Smooth muscle cell of the brain vasculature (primary cell): ENCODE results near the gene ZPLD1.

Source experiments
- DNase-seq: peaks from one replicate; pipeline ENCODE4 v3.0.0-alpha.2; 2012; ENCODE audit warnings: low read depth, low spot score

ZPLD1 gene

GRCh38 chr3:102466001-102466400, 31.2 kb downstream of the ZPLD1 start:
- no peak for DNase-seq

DNA sequence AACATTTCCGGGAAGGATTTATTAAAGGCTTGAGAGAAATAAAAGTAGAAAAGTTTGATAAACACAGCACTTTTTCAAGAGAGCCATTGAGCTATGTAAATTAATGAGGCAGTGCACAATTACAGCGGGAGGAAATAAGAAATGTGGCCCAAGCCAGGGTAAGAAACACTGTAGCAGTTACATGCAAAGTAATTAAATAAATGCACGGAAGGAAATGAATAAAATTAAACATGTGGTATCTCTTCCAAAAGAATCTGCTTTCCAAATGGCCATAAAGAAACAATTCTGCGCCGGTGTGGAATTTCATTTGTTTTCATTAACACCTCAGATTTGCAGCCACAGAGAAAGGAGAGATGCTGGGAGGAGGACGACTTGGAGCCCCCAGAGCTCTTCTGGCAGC, 35.3 kb downstream of the ZPLD1 start:
- no peak for DNase-seq

- no peak for DNase-seq
Observed at GRCh38 chr3:102471001-102471400, 36.2 kb downstream of the ZPLD1 start.

DNA sequence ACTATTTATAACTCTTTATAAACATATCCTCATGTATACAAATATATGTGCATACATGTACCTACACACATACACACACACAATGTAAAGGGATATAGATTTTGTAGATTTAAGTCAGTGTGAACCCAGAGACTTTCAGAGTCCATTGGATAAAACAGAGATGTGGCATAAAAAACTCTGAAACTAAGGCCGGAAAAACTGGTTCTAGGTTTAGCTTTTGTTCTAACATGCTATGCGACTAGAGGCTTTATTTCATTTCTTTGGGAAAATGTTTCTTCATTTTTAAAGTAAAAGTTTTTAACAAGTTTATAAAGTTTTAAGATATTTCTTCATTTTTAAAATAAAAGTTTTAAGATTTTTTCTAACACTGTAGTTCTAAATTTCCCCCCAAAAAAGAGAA, 36.7 kb downstream of the ZPLD1 start:
- DNase-seq: no peak

GRCh38 chr3:102473648-102474047, 38.8 kb downstream of the ZPLD1 start:
- DNase-seq: no peak

DNA sequence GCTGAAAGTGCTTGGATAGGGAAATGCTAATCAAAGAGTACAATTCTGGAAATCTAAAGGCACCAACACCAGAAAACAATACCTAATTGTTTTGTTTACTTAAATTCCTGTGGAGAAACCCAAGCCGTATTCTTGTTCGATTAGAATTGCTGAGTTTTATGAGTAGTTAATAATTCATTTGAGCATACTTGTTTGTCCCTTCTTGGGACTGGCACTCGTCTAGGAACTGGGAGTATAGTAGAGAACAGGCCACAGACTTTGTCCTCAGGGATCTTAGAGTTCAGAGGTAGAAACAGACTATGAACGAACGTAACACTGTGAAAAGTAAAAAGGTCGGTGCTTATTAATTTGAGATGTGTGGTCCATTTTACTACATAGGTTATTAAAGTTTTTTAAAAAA, 39.4 kb downstream of the ZPLD1 start:
- no peak for DNase-seq

GRCh38 chr3:102476198-102476597, 41.4 kb downstream of the ZPLD1 start:
- DNase-seq: no peak

- no peak for DNase-seq
Observed at GRCh38 chr3:102478160-102478559, 43.3 kb downstream of the ZPLD1 start.

- no peak for DNase-seq
Observed at GRCh38 chr3:102480139-102480538, 45.3 kb downstream of the ZPLD1 start.

DNA sequence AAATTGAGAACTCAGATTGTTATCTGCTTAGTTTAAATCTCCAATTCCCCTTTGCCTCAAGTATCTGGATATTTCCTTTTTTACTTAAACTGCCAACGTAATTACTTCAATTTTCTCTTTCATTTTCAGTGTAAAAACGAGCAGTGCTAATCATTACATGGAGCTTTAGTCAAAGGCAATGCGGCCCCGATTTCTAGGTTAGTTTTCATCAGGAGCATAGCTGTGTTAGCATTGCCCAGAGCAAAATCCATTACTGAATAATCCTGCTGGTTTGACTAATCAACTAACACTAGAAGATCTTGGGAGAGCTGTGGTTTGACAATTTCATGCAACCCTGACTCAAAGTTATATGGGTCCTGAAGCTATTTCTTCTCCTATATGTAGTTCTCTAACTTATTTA, 46.2 kb downstream of the ZPLD1 start:
- DNase-seq: no peak

- no peak for DNase-seq
Observed at GRCh38 chr3:102483556-102483955, 48.7 kb downstream of the ZPLD1 start.

GRCh38 chr3:102484363-102484762, 49.5 kb downstream of the ZPLD1 start:
- DNase-seq: no peak

- no peak for DNase-seq
Observed at GRCh38 chr3:102485701-102486100, 50.9 kb downstream of the ZPLD1 start.

DNA sequence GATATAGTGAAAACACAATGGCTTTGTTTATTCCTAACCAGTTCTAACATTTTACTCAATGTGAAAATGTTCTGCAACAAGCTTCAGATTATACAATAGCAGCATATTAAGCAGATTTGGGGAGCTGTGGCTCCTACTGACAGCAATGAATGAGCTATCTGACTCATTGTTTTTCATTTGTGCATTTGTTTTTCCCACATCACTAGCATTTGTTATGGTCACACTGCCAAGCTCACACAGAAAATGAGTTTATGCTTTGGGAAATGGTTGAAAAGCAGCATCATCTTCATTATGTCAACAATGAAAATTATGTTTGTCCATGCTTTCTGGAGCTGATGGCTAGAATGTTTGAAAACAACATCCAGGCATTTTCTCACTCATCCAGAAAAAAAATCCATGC, 53.5 kb downstream of the ZPLD1 start:
- no peak for DNase-seq

DNA sequence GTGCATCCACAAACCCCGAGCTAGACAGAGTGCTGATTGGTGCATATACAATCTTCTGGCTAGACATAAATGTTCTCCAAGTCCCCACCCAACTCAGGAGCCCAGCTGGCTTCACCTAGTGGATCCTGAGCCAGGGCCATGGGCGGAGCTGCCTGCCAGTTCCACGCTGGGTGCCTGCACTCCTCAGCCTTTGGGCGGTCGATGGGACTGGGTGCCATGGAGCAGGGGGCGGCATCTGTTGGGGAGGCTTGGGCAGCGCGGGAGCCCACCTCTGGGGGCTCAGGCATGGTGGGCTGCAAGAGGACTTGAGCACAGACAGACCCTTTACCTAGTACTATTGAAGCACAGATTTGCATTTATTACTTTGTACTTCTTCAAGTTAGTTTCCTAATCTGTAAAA, 57.5 kb downstream of the ZPLD1 start:
- no peak for DNase-seq

- no peak for DNase-seq
Observed at GRCh38 chr3:102497571-102497970, 62.8 kb downstream of the ZPLD1 start.

DNA sequence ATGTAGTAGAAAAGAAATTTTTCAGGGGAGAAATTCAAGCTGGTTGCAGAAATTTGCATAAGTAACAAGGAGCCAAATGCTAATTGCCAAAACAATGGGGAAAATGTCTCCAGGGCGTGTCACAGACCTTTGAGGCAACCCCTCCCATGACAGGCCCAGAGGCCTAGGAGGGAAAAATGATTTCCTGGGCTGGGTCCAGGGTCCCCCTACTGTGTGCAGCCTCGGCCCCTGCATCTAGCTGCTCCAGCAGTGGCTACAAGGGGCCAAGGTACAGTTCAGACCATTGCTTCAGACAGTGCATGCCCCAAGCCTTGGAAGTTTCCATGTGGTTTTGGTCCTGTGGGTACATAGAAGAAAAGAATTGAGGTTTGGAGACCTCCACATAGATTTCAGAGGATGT, 70.7 kb downstream of the ZPLD1 start:
- no peak for DNase-seq

GRCh38 chr3:102510663-102511062, 75.8 kb downstream of the ZPLD1 start:
- DNase-seq: no peak

DNA sequence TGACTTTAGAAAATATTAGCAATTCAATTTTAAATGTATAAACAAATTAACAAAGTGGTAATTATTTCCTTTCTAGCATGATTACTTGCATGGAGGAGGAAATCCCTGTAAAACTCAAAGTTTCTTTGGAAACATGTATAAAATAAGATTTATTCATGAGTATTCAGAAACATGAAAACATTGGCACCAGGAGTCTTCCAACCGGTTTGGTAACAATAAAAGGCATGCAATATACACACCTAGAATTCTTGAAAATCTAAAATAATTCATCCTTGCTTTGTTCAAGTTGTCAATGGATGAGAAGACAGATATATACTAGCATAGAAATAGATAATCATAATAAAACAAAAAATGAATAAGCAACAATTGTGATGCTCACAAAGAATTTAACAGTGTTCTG, 76.4 kb downstream of the ZPLD1 start:
- no peak for DNase-seq

- DNase-seq: no peak
Observed at GRCh38 chr3:102511639-102512038, 76.8 kb downstream of the ZPLD1 start.

- DNase-seq: no peak
Observed at GRCh38 chr3:102512734-102513504, 78.1 kb downstream of the ZPLD1 start.

DNA sequence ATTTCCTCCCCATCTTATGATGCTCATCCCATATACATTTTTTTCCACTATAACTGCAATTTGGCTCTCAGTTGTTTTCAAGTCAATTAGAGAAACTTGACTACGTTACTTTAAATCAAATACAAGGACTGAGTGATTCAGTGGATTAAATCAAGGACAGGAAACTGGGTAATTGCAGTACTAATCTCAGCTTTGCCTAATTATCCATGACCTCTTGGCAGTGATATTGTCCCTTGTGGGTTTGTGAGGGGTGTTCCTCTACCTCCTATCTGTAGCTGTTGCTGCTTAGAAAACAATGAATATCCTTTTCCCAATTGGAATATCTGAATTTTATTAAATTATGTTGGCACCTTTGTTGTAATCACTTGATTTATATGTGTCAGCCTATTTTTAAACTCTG, 79.4 kb downstream of the ZPLD1 start:
- no peak for DNase-seq

- DNase-seq: no peak
Observed at GRCh38 chr3:102521246-102521645, 86.4 kb downstream of the ZPLD1 start.

DNA sequence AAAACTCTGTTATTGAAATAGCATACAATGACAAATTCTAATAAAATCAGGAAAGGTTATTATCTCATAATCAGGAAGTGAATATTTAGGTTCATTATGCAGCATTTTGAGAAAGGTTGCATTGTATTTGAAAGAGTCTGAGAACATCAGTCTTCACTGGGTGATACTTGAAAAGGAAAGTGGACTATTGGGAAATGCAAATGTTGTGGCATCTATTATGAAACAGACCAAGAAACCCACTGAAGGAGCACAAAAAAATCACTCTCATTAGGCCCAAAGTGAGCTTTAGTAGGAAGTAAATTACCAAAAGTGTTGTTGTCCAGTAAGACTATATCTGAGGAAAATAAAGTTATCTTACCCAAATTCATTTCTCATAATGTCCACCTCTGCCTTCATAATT, 90.8 kb downstream of the ZPLD1 start:
- DNase-seq: no peak
